Mesothelial cell of epicardium (in vitro differentiated cells): ENCODE measurements around the gene ZBED4. TPM values are rescaled to one million over a fixed set of nuclear protein-coding genes. Genes with fewer than 3 reads are reported as not detected.
"Not testable (repeated sequence)": the region's sequence is repeated elsewhere in the genome, so short reads cannot be mapped to it uniquely, and the experiment has no call there.

Source experiments
- DNase-seq, 2 experiments: peaks; one replicate each; pipeline ENCODE4 v3.0.0; 2021; ENCODE audit warnings: low spot score in 2 of 2; ENCODE audit not compliant: unreplicated experiment in 2 of 2
- H3K27ac Mint-ChIP-seq: 2 replicates; pipeline ENCODE4 v1.8.0; 2021; ENCODE audit warnings: mixed read lengths
- H3K27me3 Mint-ChIP-seq: 2 replicates; pipeline ENCODE4 v1.8.0; 2021; ENCODE audit warnings: low read depth, mixed read lengths
- H3K36me3 Mint-ChIP-seq: 2 replicates; pipeline ENCODE4 v1.8.0; 2021; ENCODE audit warnings: mixed read lengths
- H3K4me1 Mint-ChIP-seq: 2 replicates; pipeline ENCODE4 v1.8.0; 2021; ENCODE audit warnings: mixed read lengths
- H3K4me3 Mint-ChIP-seq: 2 replicates; pipeline ENCODE4 v1.8.0; 2021; ENCODE audit warnings: mild to moderate bottlenecking, moderate library complexity, mixed read lengths
- H3K9me3 Mint-ChIP-seq: 2 replicates; pipeline ENCODE4 v1.8.0; 2021; ENCODE audit warnings: mixed read lengths
- CTCF ChIP-seq: fragments of 200-600 bp; sonication (generic); IDR thresholded peaks from one replicate; pipeline ENCODE4 v1.5.0; 2021; ENCODE audit warnings: antibody characterized with exemption; ENCODE audit not compliant: unreplicated experiment
- total RNA-seq: library from RNA; stranded (reverse); gene quantifications from 3 replicates; pipeline ENCODE4 v1.2.1, GENCODE V29; 2021

The ZBED4 gene
- total RNA-seq, 1 donor from 2014 or later: 32.6 TPM

GRCh38 chr22:49817359-49817758, 36.3 kb upstream of the ZBED4 start:
- no peaks in the 10 kb centered on the region for H3K27me3 Mint-ChIP-seq
- no peaks in the 10 kb centered on the region for H3K4me1 Mint-ChIP-seq
- TF ChIP-seq CTCF: no peak
- H3K27ac Mint-ChIP-seq: no peak overlapping the region
- peaks cover 40% of the 10 kb centered on the region for H3K36me3 Mint-ChIP-seq
- no peak overlapping the region for H3K4me3 Mint-ChIP-seq
- no peaks in the 10 kb centered on the region for H3K9me3 Mint-ChIP-seq
- DNase-seq: no peak

- no peak overlapping the region for H3K4me3 Mint-ChIP-seq
- no peaks in the 10 kb centered on the region for H3K27me3 Mint-ChIP-seq
- TF ChIP-seq CTCF: no peak
These were observed 32.7 kb upstream of the ZBED4 start for GRCh38 chr22:49820984-49821383.

DNA sequence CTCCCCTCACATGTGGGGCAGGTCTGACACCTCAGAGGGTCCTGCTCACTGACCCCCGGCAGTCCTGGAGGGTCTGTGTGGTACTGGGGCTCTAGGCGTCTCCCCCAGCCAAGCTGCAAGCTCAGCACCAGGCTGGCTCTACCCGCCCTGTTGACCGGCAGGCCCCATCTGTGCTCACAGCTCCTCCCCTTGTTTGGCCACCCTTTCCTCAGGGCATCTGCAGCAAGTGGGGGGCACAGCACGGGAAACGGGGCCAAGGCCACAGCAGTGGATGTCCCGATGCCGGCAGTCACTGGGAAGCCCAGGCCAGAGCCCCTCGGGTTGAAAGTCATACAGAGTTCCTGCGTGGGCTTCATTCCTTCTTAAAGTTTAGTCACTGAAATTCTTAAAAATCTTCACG, 31.9 kb upstream of the ZBED4 start:
- not testable (repeated sequence) for DNase-seq, H3K9me3 Mint-ChIP-seq, H3K27ac Mint-ChIP-seq, H3K27me3 Mint-ChIP-seq, H3K4me3 Mint-ChIP-seq
- Mint-ChIP-seq H3K36me3 (peaks cover 47% of the 10 kb centered on the region), H3K4me1 (peaks cover 25% of the 10 kb centered on the region)

More at GRCh38 chr22:49820984-49821383, 32.7 kb upstream of the ZBED4 start:
- peaks cover 22% of the 10 kb centered on the region for H3K4me1 Mint-ChIP-seq
- no peaks in the 10 kb centered on the region for H3K9me3 Mint-ChIP-seq
- no peak overlapping the region for H3K27ac Mint-ChIP-seq
- no peak for DNase-seq
- peaks cover 47% of the 10 kb centered on the region for H3K36me3 Mint-ChIP-seq

DNA sequence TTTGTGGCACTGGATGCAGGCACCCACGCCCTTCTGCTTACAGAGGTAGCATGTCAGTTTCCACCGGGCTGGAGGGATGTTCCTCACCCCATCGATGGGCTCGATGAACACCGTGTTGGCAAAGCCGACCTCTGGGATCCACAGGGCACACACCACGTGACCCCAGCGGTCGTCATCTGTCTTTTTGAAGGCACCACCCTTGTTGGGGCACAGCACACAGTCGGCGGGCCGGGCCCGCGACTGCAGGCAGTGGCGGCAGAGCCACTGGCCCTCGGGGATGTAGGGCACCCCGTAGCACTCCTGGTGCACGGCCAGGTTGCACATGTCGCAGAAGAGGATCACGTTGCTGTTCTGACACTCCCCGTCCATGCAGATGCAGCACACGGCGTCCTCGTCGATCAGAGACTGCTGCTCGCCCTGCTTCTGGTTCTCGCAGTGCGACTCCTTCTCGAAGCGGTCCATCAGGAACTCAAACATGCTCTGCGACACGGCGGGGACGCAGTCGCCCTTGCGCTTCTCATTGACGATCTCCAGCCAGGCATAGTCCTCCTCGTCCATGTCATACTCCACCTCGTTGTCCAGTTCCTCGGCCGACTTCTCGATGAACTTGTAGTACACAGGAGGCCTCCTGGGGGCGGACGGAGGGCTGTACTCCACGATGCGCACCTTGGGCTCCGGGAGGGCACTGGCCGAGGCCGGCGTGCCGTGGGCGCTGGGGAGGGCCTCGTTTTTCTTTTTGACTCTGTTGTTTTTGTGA, 30.2 kb upstream of the ZBED4 start:
- TF ChIP-seq CTCF: no peak
- Mint-ChIP-seq H3K27me3 (no peaks in the 10 kb centered on the region), H3K4me3 (no peak overlapping the region), H3K36me3 (peaks cover 34% of the 10 kb centered on the region), H3K4me1 (peaks cover 25% of the 10 kb centered on the region), H3K9me3 (no peaks in the 10 kb centered on the region), H3K27ac (no peak overlapping the region)
- no peak for DNase-seq

DNA sequence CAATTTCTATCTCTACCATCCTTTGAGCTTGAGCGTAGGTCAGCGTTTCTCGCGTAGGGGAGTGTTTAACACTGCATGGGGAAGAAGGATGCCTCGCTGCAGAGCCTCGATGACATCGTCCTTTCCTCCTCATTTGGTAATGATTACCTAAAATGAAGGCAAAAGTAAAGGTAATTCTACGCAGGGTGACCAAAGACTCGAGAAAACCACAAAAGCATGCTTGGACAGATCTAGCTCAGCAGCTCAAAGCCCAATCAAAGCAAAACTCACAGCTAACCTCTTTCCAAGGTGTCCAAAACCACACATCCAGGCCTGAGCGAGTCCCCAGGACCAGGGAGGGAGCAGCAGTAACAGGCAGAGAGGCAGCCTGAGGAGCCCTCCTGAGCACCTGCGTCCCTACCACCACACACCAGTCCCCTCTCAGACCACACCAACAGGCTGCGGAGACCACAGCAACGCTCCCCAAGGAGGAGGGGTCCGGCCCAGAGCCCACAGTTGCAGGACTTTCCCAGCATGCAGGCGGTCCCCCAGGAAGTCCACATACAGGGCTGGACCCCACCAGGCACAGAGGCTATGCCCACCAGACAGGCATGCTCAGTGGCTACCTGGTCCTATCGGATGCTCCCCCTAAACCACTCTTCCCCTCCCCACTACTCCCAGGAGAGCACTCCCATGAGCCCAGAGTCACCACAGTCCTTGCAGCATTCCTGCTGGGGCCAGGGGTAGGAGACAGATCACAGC, 29.3 kb upstream of the ZBED4 start:
- Mint-ChIP-seq H3K27ac (peak overlapping the region; percentile 39), H3K9me3 (peaks cover 1% of the 10 kb centered on the region), H3K27me3 (no peaks in the 10 kb centered on the region)

More for the DNA sequence above, 29.3 kb upstream of the ZBED4 start:
- peaks cover 31% of the 10 kb centered on the region for H3K36me3 Mint-ChIP-seq
- no peak for DNase-seq
- H3K4me1 Mint-ChIP-seq: peaks cover 25% of the 10 kb centered on the region
- peak overlapping the region; percentile 85 for H3K4me3 Mint-ChIP-seq
- TF ChIP-seq CTCF: no peak
